Neuronal stem cell (in vitro differentiated cells): ENCODE measurements around the gene KDF1.

Experiments used
- DNase-seq: peaks from one replicate; pipeline ENCODE4 v3.0.0-alpha.2; 2013; ENCODE audit warnings: low spot score
- H2AFZ ChIP-seq: one replicate; pipeline ENCODE4 v1.6.1; 2013; ENCODE audit warnings: mild to moderate bottlenecking, low read length, inconsistent platforms
- H2AK5ac ChIP-seq: 2 replicates; pipeline ENCODE4 v1.6.1; 2013; ENCODE audit warnings: low read depth, mild to moderate bottlenecking, inconsistent platforms, low read length, moderate library complexity, mixed read lengths
- H2BK120ac ChIP-seq: 2 replicates; pipeline ENCODE4 v1.6.1; 2013; ENCODE audit warnings: low read depth, mild to moderate bottlenecking, inconsistent platforms, low read length, moderate library complexity, mixed read lengths
- H2BK12ac ChIP-seq: one replicate; pipeline ENCODE4 v1.6.1; 2013; ENCODE audit warnings: low read length, inconsistent platforms
- H2BK15ac ChIP-seq: 2 replicates; pipeline ENCODE4 v1.6.1; 2013; ENCODE audit warnings: mild to moderate bottlenecking, low read length, inconsistent platforms, mixed read lengths
- H2BK5ac ChIP-seq: one replicate; pipeline ENCODE4 v1.6.1; 2013; ENCODE audit warnings: inconsistent platforms, mild to moderate bottlenecking, low read length, moderate library complexity
- H3K14ac ChIP-seq: one replicate; pipeline ENCODE4 v1.6.1; 2013; ENCODE audit warnings: low read length, inconsistent platforms
- H3K18ac ChIP-seq: 2 replicates; pipeline ENCODE4 v1.6.1; 2013; ENCODE audit warnings: low read length, inconsistent platforms
- H3K23ac ChIP-seq: 2 replicates; pipeline ENCODE4 v1.6.1; 2013; ENCODE audit warnings: low read depth, mild to moderate bottlenecking, mixed read lengths, low read length, inconsistent platforms; ENCODE audit not compliant: poor library complexity
- H3K27ac ChIP-seq: replicated peaks from 3 replicates; pipeline ENCODE4 v1.5.1; 2013; ENCODE audit warnings: low read length, inconsistent platforms
- H3K27me3 ChIP-seq, 3 experiments: 2 replicates each; pipeline ENCODE4 v1.6.1; 2013; ENCODE audit warnings: low read length in 3 of 3, mild to moderate bottlenecking in 2 of 3, inconsistent platforms in 1 of 3, low read depth in 1 of 3, mixed read lengths in 1 of 3, moderate library complexity in 1 of 3; ENCODE audit not compliant: control insufficient read depth in 3 of 3, insufficient read depth in 3 of 3
- H3K36me3 ChIP-seq, 2 donors: replicated peaks in 1 of 2; 2 replicates each; pipeline ENCODE4 v1.6.1; 2013; ENCODE audit warnings: low read length in 2 of 2; ENCODE audit not compliant: control insufficient read depth in 2 of 2, insufficient read depth in 2 of 2
- H3K4ac ChIP-seq: 2 replicates; pipeline ENCODE4 v1.6.1; 2013; ENCODE audit warnings: inconsistent platforms, mild to moderate bottlenecking, low read length, moderate library complexity
- H3K4me1 ChIP-seq, 2 donors: 1 replicate in 1 of 2; 2 replicates in 1 of 2; pipeline ENCODE4 v1.6.1; 2013; ENCODE audit warnings: low read length in 2 of 2, low read depth in 1 of 2; ENCODE audit not compliant: control insufficient read depth in 2 of 2, insufficient read depth in 1 of 2
- H3K4me2 ChIP-seq: one replicate; pipeline ENCODE4 v1.6.1; 2013; ENCODE audit warnings: mild to moderate bottlenecking, low read length, inconsistent platforms; ENCODE audit not compliant: insufficient read depth, poor library complexity, severe bottlenecking
- H3K4me3 ChIP-seq, 2 donors: 2 replicates each; pipeline ENCODE4 v1.5.1; 2013; ENCODE audit warnings: low read length in 2 of 2, mild to moderate bottlenecking in 2 of 2, inconsistent platforms in 1 of 2, moderate library complexity in 1 of 2
- H3K79me1 ChIP-seq: one replicate; pipeline ENCODE4 v1.6.1; 2013; ENCODE audit warnings: low read depth, mild to moderate bottlenecking, inconsistent platforms, low read length, moderate library complexity
- H3K9ac ChIP-seq: one replicate; pipeline ENCODE4 v1.6.1; 2013; ENCODE audit warnings: mild to moderate bottlenecking, low read depth, low read length, inconsistent platforms; ENCODE audit not compliant: poor library complexity
- H3K9me3 ChIP-seq, 2 donors: replicated peaks in 1 of 2; 2 replicates each; pipeline versions ENCODE3 to v1.6.1; 2013; ENCODE audit warnings: low read length in 2 of 2, mild to moderate bottlenecking in 2 of 2, inconsistent platforms in 1 of 2, low read depth in 1 of 2, mixed read lengths in 1 of 2, moderate library complexity in 1 of 2; ENCODE audit not compliant: control insufficient read depth in 2 of 2, insufficient read depth in 1 of 2
- H4K8ac ChIP-seq: one replicate; pipeline ENCODE4 v1.6.1; 2013; ENCODE audit warnings: low read depth, mild to moderate bottlenecking, inconsistent platforms, low read length, moderate library complexity
- H4K91ac ChIP-seq: one replicate; pipeline ENCODE4 v1.6.1; 2013; ENCODE audit warnings: low read length, low read depth, mild to moderate bottlenecking, inconsistent platforms; ENCODE audit not compliant: poor library complexity
- WGBS, 2 donors: extraction: QIAGEN DNeasy Blood & Tissue Kit; methylation state at CpG; one replicate each; pipeline ENCODE4 v1.1.7; 2013; ENCODE audit warnings: missing lambda C conversion rate in 2 of 2, mixed read lengths in 1 of 2; ENCODE audit not compliant: insufficient read length in 2 of 2, insufficient replicate concordance in 1 of 2; ENCODE audit errors: extremely low coverage in 2 of 2; 5-methylcytosine and 5-hydroxymethylcytosine counted together

The KDF1 gene

GRCh38 chr1:26900815-26901511 lies 59.3 kb downstream of the KDF1 start:
- H3K9me3 ChIP-seq: no peaks in the 10 kb centered on the region
- peak overlapping the region; percentile 52 for H3K4me2 ChIP-seq
- no peak overlapping the region for H4K91ac ChIP-seq
- no peak overlapping the region for H2BK5ac ChIP-seq
- no peak overlapping the region for H3K18ac ChIP-seq
- H2AFZ ChIP-seq: peak overlapping the region; percentile 84
- H3K23ac ChIP-seq: no peak overlapping the region
- peaks cover 1 to 19% of the 10 kb centered on the region in 2 donors for H3K36me3 ChIP-seq
- no peak overlapping the region for H2BK120ac ChIP-seq
- no peaks in the 10 kb centered on the region for H3K27me3 ChIP-seq
- DNase-seq: no peak
- peaks cover 4% of the 10 kb centered on the region for H3K79me1 ChIP-seq
- H3K27ac ChIP-seq: no peak overlapping the region
- no peak overlapping the region for H4K8ac ChIP-seq
- no peak overlapping the region for H3K9ac ChIP-seq
- no peak overlapping the region for H3K4ac ChIP-seq
- no peak overlapping the region for H2AK5ac ChIP-seq
- no peak overlapping the region for H2BK12ac ChIP-seq
- H3K4me3 ChIP-seq: peak overlapping the region in 1 of 2 donors; percentile 86
- no peak overlapping the region for H3K14ac ChIP-seq
- H3K4me1 ChIP-seq: peaks cover 0 to 3% of the 10 kb centered on the region in 2 donors
- WGBS, 2 donors: no CpG with 5 or more reads among the region's 18 CpGs
- no peak overlapping the region for H2BK15ac ChIP-seq

- H3K27me3 ChIP-seq: no peaks in the 10 kb centered on the region
- H3K4ac ChIP-seq: no peak within 1 kb of the TSS
- H3K27ac ChIP-seq: no peak within 1 kb of the TSS
- H4K91ac ChIP-seq: no peak within 1 kb of the TSS
- no CpG with 5 or more reads among the region's 50 CpGs for WGBS, 2 donors
- peak within 1 kb of the TSS; percentile 83 for H4K8ac ChIP-seq
- DNase-seq: peak; percentile 90
- peaks cover 0 to 3% of the 10 kb centered on the region in 2 donors for H3K4me1 ChIP-seq
- no peaks in the 10 kb centered on the region for H3K9me3 ChIP-seq
- peak within 1 kb of the TSS; percentile 86 to 92 for H3K4me3 ChIP-seq
- H2AK5ac ChIP-seq: no peak within 1 kb of the TSS
- H3K36me3 ChIP-seq: peaks cover 2 to 25% of the 10 kb centered on the region in 2 donors
- peak within 1 kb of the TSS; percentile 85 for H3K9ac ChIP-seq
- peak within 1 kb of the TSS; percentile 43 for H3K23ac ChIP-seq
- peaks cover 4% of the 10 kb centered on the region for H3K79me1 ChIP-seq
- H2BK5ac ChIP-seq: no peak within 1 kb of the TSS
- peak within 1 kb of the TSS; percentile 84 for H2AFZ ChIP-seq
- H3K4me2 ChIP-seq: peak within 1 kb of the TSS; percentile 62
- H2BK12ac ChIP-seq: no peak within 1 kb of the TSS
- no peak within 1 kb of the TSS for H3K18ac ChIP-seq
- no peak within 1 kb of the TSS for H3K14ac ChIP-seq
- no peak within 1 kb of the TSS for H2BK120ac ChIP-seq
- H2BK15ac ChIP-seq: no peak within 1 kb of the TSS
Measured at GRCh38 chr1:26900001-26900814, 60.1 kb downstream of the KDF1 start, which contains the start of gene GPATCH3. GPATCH3 (minus strand) TSS chr1:26900467; CDS start chr1:26900442, 25 bp downstream.
